Prostate gland (tissue), 2 donors: ENCODE data around the gene S100PBP.

Experiments used
- POLR2A ChIP-seq: fragments of 450-650 bp; IDR thresholded peaks from one replicate; pipeline ENCODE4 v1.6.1; 2016; ENCODE audit warnings: antibody characterized with exemption, mild to moderate bottlenecking
- POLR2AphosphoS5 ChIP-seq: sonication (generic); formaldehyde crosslinking; IDR thresholded peaks from one replicate; pipeline ENCODE4 v1.6.1; 2017; ENCODE audit warnings: antibody characterized with exemption
- TF ChIP-seq, protein P1 (sequence below), 4 experiments: fragments of 200-600 bp in 2 of 4; fragments of 450-650 bp in 2 of 4; sonication (generic) in 2 of 4; IDR thresholded peaks; 1 replicate in 3 of 4; 2 replicates in 1 of 4; pipeline ENCODE4 v1.5.1; 2016 to 2019; ENCODE audit warnings: antibody characterized with exemption in 4 of 4, mild to moderate bottlenecking in 2 of 4, moderate library complexity in 2 of 4

GRCh38 chr1:32784817-32785216 lies 32.6 kb upstream of the S100PBP start:
- TF ChIP-seq, protein P1, sequence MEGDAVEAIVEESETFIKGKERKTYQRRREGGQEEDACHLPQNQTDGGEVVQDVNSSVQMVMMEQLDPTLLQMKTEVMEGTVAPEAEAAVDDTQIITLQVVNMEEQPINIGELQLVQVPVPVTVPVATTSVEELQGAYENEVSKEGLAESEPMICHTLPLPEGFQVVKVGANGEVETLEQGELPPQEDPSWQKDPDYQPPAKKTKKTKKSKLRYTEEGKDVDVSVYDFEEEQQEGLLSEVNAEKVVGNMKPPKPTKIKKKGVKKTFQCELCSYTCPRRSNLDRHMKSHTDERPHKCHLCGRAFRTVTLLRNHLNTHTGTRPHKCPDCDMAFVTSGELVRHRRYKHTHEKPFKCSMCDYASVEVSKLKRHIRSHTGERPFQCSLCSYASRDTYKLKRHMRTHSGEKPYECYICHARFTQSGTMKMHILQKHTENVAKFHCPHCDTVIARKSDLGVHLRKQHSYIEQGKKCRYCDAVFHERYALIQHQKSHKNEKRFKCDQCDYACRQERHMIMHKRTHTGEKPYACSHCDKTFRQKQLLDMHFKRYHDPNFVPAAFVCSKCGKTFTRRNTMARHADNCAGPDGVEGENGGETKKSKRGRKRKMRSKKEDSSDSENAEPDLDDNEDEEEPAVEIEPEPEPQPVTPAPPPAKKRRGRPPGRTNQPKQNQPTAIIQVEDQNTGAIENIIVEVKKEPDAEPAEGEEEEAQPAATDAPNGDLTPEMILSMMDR (IDR thresholded peaks at IDR 0.05), result no peak
- TF ChIP-seq POLR2AphosphoS5, result no peak
- no peak for TF ChIP-seq POLR2A
